SW 1271 (cell line): ENCODE measurements around the gene CSMD2.
A peak's percentile ranks its signal among the peaks of the same experiment; 100 is the strongest.

Experiments used
- DNase-seq, 2 experiments: peaks; one replicate each; lab custom pipeline; 2025; lab: John Stamatoyannopoulos, UW

Gene CSMD2

GRCh38 chr1:33818071-33818470, 347.0 kb downstream of the CSMD2 start:
- no peak for DNase-seq

GRCh38 chr1:33815061-33815460, 350.0 kb downstream of the CSMD2 start:
- no peak for DNase-seq

GRCh38 chr1:33814166-33814565, 350.9 kb downstream of the CSMD2 start:
- DNase-seq, result peak in 1 of 2 experiments; percentile 31

GRCh38 chr1:33810571-33810970, 354.5 kb downstream of the CSMD2 start:
- no peak for DNase-seq

- DNase-seq, result no peak
These were observed 359.0 kb downstream of the CSMD2 start for GRCh38 chr1:33805988-33806387.

GRCh38 chr1:33802268-33802667, 362.8 kb downstream of the CSMD2 start:
- no peak for DNase-seq

GRCh38 chr1:33797849-33798248, 367.2 kb downstream of the CSMD2 start:
- no peak for DNase-seq

GRCh38 chr1:33792651-33793050, 372.4 kb downstream of the CSMD2 start:
- no peak for DNase-seq

GRCh38 chr1:33792216-33792615, 372.8 kb downstream of the CSMD2 start:
- no peak for DNase-seq

- DNase-seq, result no peak
These were observed 373.8 kb downstream of the CSMD2 start for GRCh38 chr1:33791251-33791650.

GRCh38 chr1:33790577-33790976, 374.5 kb downstream of the CSMD2 start:
- no peak for DNase-seq

GRCh38 chr1:33784876-33785275, 380.2 kb downstream of the CSMD2 start:
- DNase-seq, result no peak

- no peak for DNase-seq
These were observed 382.3 kb downstream of the CSMD2 start for GRCh38 chr1:33782776-33783175.

GRCh38 chr1:33781652-33782051, 383.4 kb downstream of the CSMD2 start:
- no peak for DNase-seq

- DNase-seq, result no peak
These were observed 387.7 kb downstream of the CSMD2 start for GRCh38 chr1:33777337-33777736.

GRCh38 chr1:33768821-33769220, 396.2 kb downstream of the CSMD2 start:
- DNase-seq, result no peak

GRCh38 chr1:33768106-33768505, 396.9 kb downstream of the CSMD2 start:
- DNase-seq, result no peak

GRCh38 chr1:33764149-33764548, 400.9 kb downstream of the CSMD2 start:
- no peak for DNase-seq

GRCh38 chr1:33763406-33763805, 401.6 kb downstream of the CSMD2 start:
- DNase-seq, result no peak

- no peak for DNase-seq
These were observed 402.1 kb downstream of the CSMD2 start for GRCh38 chr1:33762962-33763361.

GRCh38 chr1:33762109-33762830, 402.8 kb downstream of the CSMD2 start:
- DNase-seq, result no peak

GRCh38 chr1:33758698-33759097, 406.3 kb downstream of the CSMD2 start:
- no peak for DNase-seq

GRCh38 chr1:33753087-33753856, 411.8 kb downstream of the CSMD2 start:
- DNase-seq, result no peak

GRCh38 chr1:33745942-33746341, 419.1 kb downstream of the CSMD2 start:
- no peak for DNase-seq
